H9 (cell line): ENCODE data around the gene EPHA4. TPM values are rescaled to one million over a fixed set of nuclear protein-coding genes. Genes with fewer than 3 reads are reported as not detected.

Experiments used
- DNase-seq: peaks from one replicate; pipeline ENCODE4 v3.0.0-alpha.2; 2017
- H2AFZ ChIP-seq: one replicate; pipeline ENCODE4 v1.6.1; 2013; ENCODE audit warnings: mild to moderate bottlenecking, low read length, control low read depth, moderate library complexity
- H2AK5ac ChIP-seq: 2 replicates; pipeline ENCODE4 v1.6.1; 2013; ENCODE audit warnings: low read length, control low read depth, mixed read lengths; ENCODE audit not compliant: insufficient read length
- H2BK120ac ChIP-seq: one replicate; pipeline ENCODE4 v1.6.1; 2013; ENCODE audit warnings: low read depth, mild to moderate bottlenecking, low read length, control low read depth, inconsistent platforms; ENCODE audit not compliant: poor library complexity, severe bottlenecking
- H2BK12ac ChIP-seq: 2 replicates; pipeline ENCODE4 v1.6.1; 2013; ENCODE audit warnings: low read length, control low read depth, mixed read lengths, low read depth; ENCODE audit not compliant: insufficient read length
- H2BK15ac ChIP-seq: 2 replicates; pipeline ENCODE4 v1.6.1; 2013; ENCODE audit warnings: low read depth, low read length, control low read depth
- H2BK20ac ChIP-seq: one replicate; pipeline ENCODE4 v1.6.1; 2013; ENCODE audit warnings: low read depth, mild to moderate bottlenecking, low read length, control low read depth, inconsistent platforms; ENCODE audit not compliant: poor library complexity, severe bottlenecking
- H2BK5ac ChIP-seq: 2 replicates; pipeline ENCODE4 v1.6.1; 2013; ENCODE audit warnings: low read length, control low read depth, mixed read lengths; ENCODE audit not compliant: insufficient read length
- H3K14ac ChIP-seq: 2 replicates; pipeline ENCODE4 v1.6.1; 2013; ENCODE audit warnings: low read length, control low read depth; ENCODE audit not compliant: insufficient read depth
- H3K18ac ChIP-seq: 2 replicates; pipeline ENCODE4 v1.6.1; 2013; ENCODE audit warnings: low read depth, mild to moderate bottlenecking, mixed read lengths, low read length, control low read depth; ENCODE audit not compliant: insufficient read length
- H3K23ac ChIP-seq: 2 replicates; pipeline ENCODE4 v1.6.1; 2013; ENCODE audit warnings: low read length, control low read depth, mixed read lengths, low read depth; ENCODE audit not compliant: insufficient read length
- H3K23me2 ChIP-seq: 2 replicates; pipeline ENCODE4 v1.6.1; 2013; ENCODE audit warnings: low read depth, mild to moderate bottlenecking, mixed read lengths, low read length, control low read depth; ENCODE audit not compliant: insufficient read length, poor library complexity, severe bottlenecking
- H3K27ac ChIP-seq: 2 replicates; pipeline ENCODE4 v1.5.1; 2013; ENCODE audit warnings: low read length, control low read depth, mixed read lengths, low read depth; ENCODE audit not compliant: insufficient read length
- H3K27me3 ChIP-seq: 2 replicates; pipeline ENCODE4 v1.6.1; 2013; ENCODE audit warnings: low read length, control low read depth, inconsistent platforms; ENCODE audit not compliant: insufficient read depth
- H3K4ac ChIP-seq: 2 replicates; pipeline ENCODE4 v1.6.1; 2013; ENCODE audit warnings: low read depth, mild to moderate bottlenecking, control low read depth, inconsistent platforms, low read length, moderate library complexity
- H3K4me1 ChIP-seq: 2 replicates; pipeline ENCODE4 v1.6.1; 2013; ENCODE audit warnings: low read length, control low read depth, inconsistent platforms; ENCODE audit not compliant: insufficient read depth
- H3K4me2 ChIP-seq: 2 replicates; pipeline ENCODE4 v1.6.1; 2013; ENCODE audit warnings: low read length, control low read depth, mixed read lengths; ENCODE audit not compliant: insufficient read length, insufficient read depth
- H3K56ac ChIP-seq: 2 replicates; pipeline ENCODE4 v1.6.1; 2013; ENCODE audit warnings: low read depth, mild to moderate bottlenecking, mixed read lengths, low read length, control low read depth; ENCODE audit not compliant: insufficient read length
- H3K79me1 ChIP-seq: 2 replicates; pipeline ENCODE4 v1.6.1; 2013; ENCODE audit warnings: low read depth, mild to moderate bottlenecking, moderate library complexity, low read length, control low read depth, inconsistent platforms; ENCODE audit not compliant: insufficient read depth, poor library complexity, severe bottlenecking
- H3K79me2 ChIP-seq: 2 replicates; pipeline ENCODE4 v1.6.1; 2013; ENCODE audit warnings: low read length, control low read depth, inconsistent platforms; ENCODE audit not compliant: insufficient read depth
- H3K9ac ChIP-seq: 2 replicates; pipeline ENCODE4 v1.6.1; 2013; ENCODE audit warnings: low read length, control low read depth, mixed read lengths; ENCODE audit not compliant: insufficient read length; ENCODE audit errors: extremely low read depth
- H3K9me3 ChIP-seq: one replicate; pipeline ENCODE4 v1.6.1; 2013; ENCODE audit warnings: low read depth, low read length, inconsistent platforms; ENCODE audit not compliant: control insufficient read depth
- H3T11ph ChIP-seq: one replicate; pipeline ENCODE4 v1.6.1; 2013; ENCODE audit warnings: mild to moderate bottlenecking, low read length, control low read depth, inconsistent platforms
- H4K20me1 ChIP-seq: one replicate; pipeline ENCODE4 v1.6.1; 2013; ENCODE audit not compliant: control insufficient read depth, insufficient read length, insufficient read depth
- H4K5ac ChIP-seq: 2 replicates; pipeline ENCODE4 v1.6.1; 2013; ENCODE audit warnings: low read depth, mild to moderate bottlenecking, mixed read lengths, low read length, control low read depth; ENCODE audit not compliant: insufficient read length
- H4K8ac ChIP-seq: replicated peaks from 2 replicates; pipeline ENCODE4 v1.6.1; 2013; ENCODE audit warnings: low read length, control low read depth, mixed read lengths, low read depth; ENCODE audit not compliant: insufficient read length
- H4K91ac ChIP-seq: 2 replicates; pipeline ENCODE4 v1.6.1; 2013; ENCODE audit warnings: low read depth, mild to moderate bottlenecking, moderate library complexity, mixed read lengths, low read length, control low read depth; ENCODE audit not compliant: insufficient read length
- H3K27ac Mint-ChIP-seq, 3 experiments: 2 replicates in 2 of 3; 3 replicates in 1 of 3; pipeline ENCODE4 v1.8.0; 2020 to 2021; ENCODE audit warnings: mixed read lengths in 3 of 3, mild to moderate bottlenecking in 1 of 3, moderate library complexity in 1 of 3
- H3K27me3 Mint-ChIP-seq: 2 replicates; pipeline ENCODE4 v1.8.0; 2021; ENCODE audit warnings: low read depth, mild to moderate bottlenecking, moderate library complexity, mixed read lengths
- H3K36me3 Mint-ChIP-seq, 3 experiments: 2 replicates in 2 of 3; 3 replicates in 1 of 3; pipeline ENCODE4 v1.8.0; 2020 to 2021; ENCODE audit warnings: low read depth in 3 of 3, mixed read lengths in 3 of 3; ENCODE audit not compliant: insufficient read depth in 1 of 3
- H3K4me1 Mint-ChIP-seq, 2 experiments: 2 replicates each; pipeline ENCODE4 v1.8.0; 2020; ENCODE audit warnings: mixed read lengths in 2 of 2
- H3K4me3 Mint-ChIP-seq, 2 experiments: 2 replicates in 1 of 2; 3 replicates in 1 of 2; pipeline ENCODE4 v1.8.0; 2020 to 2021; ENCODE audit warnings: mild to moderate bottlenecking in 2 of 2, mixed read lengths in 2 of 2, moderate library complexity in 1 of 2
- H3K9me3 Mint-ChIP-seq, 2 experiments: 2 replicates in 1 of 2; 3 replicates in 1 of 2; pipeline ENCODE4 v1.8.0; 2020; ENCODE audit warnings: mild to moderate bottlenecking in 2 of 2, mixed read lengths in 2 of 2, moderate library complexity in 1 of 2
- WGBS: extraction: QIAGEN DNeasy Blood & Tissue Kit; methylation state at CpG from one replicate; pipeline ENCODE4 v1.1.7; 2013; ENCODE audit warnings: missing lambda C conversion rate, low lambda C conversion rate, mixed read lengths; ENCODE audit not compliant: insufficient read length; ENCODE audit errors: extremely low coverage; 5-methylcytosine and 5-hydroxymethylcytosine counted together
- total RNA-seq: library from RNA; stranded (reverse); gene quantifications from 2 replicates; pipeline ENCODE4 v1.2.1, GENCODE V29; 2021
- TF ChIP-seq, protein P1 (sequence below): fragments of 200-600 bp; sonication (generic); conservative IDR thresholded peaks from 3 replicates; pipeline ENCODE4 v1.8.0; 2021; ENCODE audit warnings: antibody characterized with exemption, mild to moderate bottlenecking

The EPHA4 gene
- total RNA-seq, 1 experiment from 2014 or later: 25.1 TPM

DNA sequence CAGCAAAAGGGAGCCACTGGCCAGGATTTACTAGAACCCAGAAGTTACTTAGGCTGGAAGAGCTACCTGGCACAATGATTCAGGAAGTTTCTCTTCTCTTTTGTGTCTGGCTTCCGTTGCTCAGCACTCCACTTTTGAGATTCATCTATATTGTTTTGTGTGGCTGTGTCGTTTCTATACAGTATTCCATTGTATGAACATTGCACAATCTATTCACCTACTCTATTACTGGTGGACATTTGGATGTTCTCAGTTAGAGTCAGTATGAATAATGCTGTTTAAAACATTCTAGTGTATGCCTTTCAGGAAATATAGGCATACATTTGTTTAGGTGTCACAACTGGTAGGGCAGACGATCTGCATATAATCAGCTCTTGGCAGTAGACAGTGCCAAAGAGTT lies 36.3 kb upstream of the EPHA4 start:
- H2BK120ac ChIP-seq: no peak overlapping the region
- no peaks in the 10 kb centered on the region for H3K9me3 ChIP-seq
- no peak overlapping the region for H3K18ac ChIP-seq
- no peak overlapping the region for H3K23ac ChIP-seq
- TF ChIP-seq, protein P1, sequence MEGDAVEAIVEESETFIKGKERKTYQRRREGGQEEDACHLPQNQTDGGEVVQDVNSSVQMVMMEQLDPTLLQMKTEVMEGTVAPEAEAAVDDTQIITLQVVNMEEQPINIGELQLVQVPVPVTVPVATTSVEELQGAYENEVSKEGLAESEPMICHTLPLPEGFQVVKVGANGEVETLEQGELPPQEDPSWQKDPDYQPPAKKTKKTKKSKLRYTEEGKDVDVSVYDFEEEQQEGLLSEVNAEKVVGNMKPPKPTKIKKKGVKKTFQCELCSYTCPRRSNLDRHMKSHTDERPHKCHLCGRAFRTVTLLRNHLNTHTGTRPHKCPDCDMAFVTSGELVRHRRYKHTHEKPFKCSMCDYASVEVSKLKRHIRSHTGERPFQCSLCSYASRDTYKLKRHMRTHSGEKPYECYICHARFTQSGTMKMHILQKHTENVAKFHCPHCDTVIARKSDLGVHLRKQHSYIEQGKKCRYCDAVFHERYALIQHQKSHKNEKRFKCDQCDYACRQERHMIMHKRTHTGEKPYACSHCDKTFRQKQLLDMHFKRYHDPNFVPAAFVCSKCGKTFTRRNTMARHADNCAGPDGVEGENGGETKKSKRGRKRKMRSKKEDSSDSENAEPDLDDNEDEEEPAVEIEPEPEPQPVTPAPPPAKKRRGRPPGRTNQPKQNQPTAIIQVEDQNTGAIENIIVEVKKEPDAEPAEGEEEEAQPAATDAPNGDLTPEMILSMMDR: no peak
- H3K56ac ChIP-seq: no peak overlapping the region
- H3K4ac ChIP-seq: no peak overlapping the region
- no peak overlapping the region for H3K27ac ChIP-seq
- H3K27ac Mint-ChIP-seq: no peak overlapping the region
- no peak overlapping the region for H2BK20ac ChIP-seq
- H3K23me2 ChIP-seq: no peaks in the 10 kb centered on the region
- H3K4me1 ChIP-seq: no peaks in the 10 kb centered on the region; the same call in 1 of the 2 replicates
- H3K4me1 Mint-ChIP-seq: peaks cover 40 to 47% of the 10 kb centered on the region in 2 experiments
- H3K4me3 Mint-ChIP-seq: no peak overlapping the region
- no peak overlapping the region for H3T11ph ChIP-seq
- no peak overlapping the region for H2BK12ac ChIP-seq
- no peaks in the 10 kb centered on the region for H3K27me3 ChIP-seq
- H4K91ac ChIP-seq: no peak overlapping the region
- no peak for DNase-seq
- no peak overlapping the region for H2BK15ac ChIP-seq
- no peaks in the 10 kb centered on the region; a peak in 1 of 7 replicates for H3K36me3 Mint-ChIP-seq
- no peak overlapping the region for H2AK5ac ChIP-seq
- no peaks in the 10 kb centered on the region; a peak in 1 of 5 replicates for H3K9me3 Mint-ChIP-seq
- no peak overlapping the region for H4K5ac ChIP-seq
- no peak overlapping the region for H3K14ac ChIP-seq
- no CpG with 5 or more reads among the region's 3 CpGs for WGBS
- H2BK5ac ChIP-seq: no peak overlapping the region
- H2AFZ ChIP-seq: no peak overlapping the region
- no peak overlapping the region for H3K4me2 ChIP-seq
- no peaks in the 10 kb centered on the region for H3K79me1 ChIP-seq
- H3K79me2 ChIP-seq: no peaks in the 10 kb centered on the region
- H4K8ac ChIP-seq: no peak overlapping the region
- H3K27me3 Mint-ChIP-seq: no peaks in the 10 kb centered on the region
- H3K9ac ChIP-seq: no peak overlapping the region
- H4K20me1 ChIP-seq: no peaks in the 10 kb centered on the region
